ENCODE data around the gene DHX15.

The DHX15 gene

GRCh38 chr4:24564488-24564887, 19.9 kb downstream of the DHX15 start:
- no peaks in the 10 kb centered on the region for H3K9me2 ChIP-seq (replicated peaks; ENCODE audit: low read depth, low read length)
- TF ChIP-seq CTCF (conservative IDR thresholded peaks at IDR 0.05; ENCODE audit: low read length) (no peak), EZH2phosphoT487 (IDR thresholded peaks at IDR 0.05; ENCODE audit: borderline replicate concordance) (no peak)
- H3K9me3 ChIP-seq (ENCODE audit: insufficient read depth, low read depth, low read length), result 0 out of 2 replicates have a peak, but pooled peaks cover 3% of the 10 kb centered on the region
- no peak overlapping the region for H3K4me3 ChIP-seq (ENCODE audit: low read length, poor library complexity, severe bottlenecking)
- H3F3A ChIP-seq (ENCODE audit: low read depth), result no peaks in the 10 kb centered on the region; the same call in 1 of the 2 replicates
- H4K20me1 ChIP-seq (ENCODE audit: insufficient read depth, low read length, poor library complexity, severe bottlenecking), result peaks cover 98% of the 10 kb centered on the region
- H3K36me3 ChIP-seq (ENCODE audit: insufficient read depth, low read length), result peaks cover 82% of the 10 kb centered on the region
- H3K79me2 ChIP-seq (ENCODE audit: insufficient read depth, low read length), result peaks cover 99% of the 10 kb centered on the region
- H2AFZ ChIP-seq (ENCODE audit: low read length), result no peak overlapping the region
- no peaks in the 10 kb centered on the region for H3K27me3 ChIP-seq (ENCODE audit: insufficient read depth, low read length, poor library complexity, severe bottlenecking)
- H3K9ac ChIP-seq (ENCODE audit: low read depth, low read length, poor library complexity, severe bottlenecking), result no peak overlapping the region
- peaks cover 27% of the 10 kb centered on the region for H3K4me1 ChIP-seq (ENCODE audit: insufficient read depth, low read length, poor library complexity, severe bottlenecking)
- H3K4me2 ChIP-seq (ENCODE audit: low read depth, low read length, poor library complexity, severe bottlenecking), result peak overlapping the region; percentile 19

GRCh38 chr4:24561438-24562139, 22.8 kb downstream of the DHX15 start:
- Histone ChIP-seq H3K9ac (ENCODE audit: low read depth, low read length, poor library complexity, severe bottlenecking) (no peak overlapping the region), H3F3A (ENCODE audit: low read depth) (peaks cover 3% of the 10 kb centered on the region), H3K27me3 (ENCODE audit: insufficient read depth, low read length, poor library complexity, severe bottlenecking) (no peaks in the 10 kb centered on the region), H2AFZ (ENCODE audit: low read length) (no peak overlapping the region), H3K4me1 (ENCODE audit: insufficient read depth, low read length, poor library complexity, severe bottlenecking) (peaks cover 24% of the 10 kb centered on the region), H3K9me2 (replicated peaks; ENCODE audit: low read depth, low read length) (no peaks in the 10 kb centered on the region), H3K79me2 (ENCODE audit: insufficient read depth, low read length) (peaks cover 99% of the 10 kb centered on the region), H4K20me1 (ENCODE audit: insufficient read depth, low read length, poor library complexity, severe bottlenecking) (peaks cover 99% of the 10 kb centered on the region), H3K4me3 (ENCODE audit: low read length, poor library complexity, severe bottlenecking) (no peak overlapping the region), H3K4me2 (ENCODE audit: low read depth, low read length, poor library complexity, severe bottlenecking) (no peak overlapping the region), H3K36me3 (ENCODE audit: insufficient read depth, low read length) (peaks cover 81% of the 10 kb centered on the region), H3K9me3 (ENCODE audit: insufficient read depth, low read depth, low read length) (0 out of 2 replicates have a peak, but pooled peaks cover 3% of the 10 kb centered on the region)
- TF ChIP-seq EZH2phosphoT487 (IDR thresholded peaks at IDR 0.05; ENCODE audit: borderline replicate concordance) (no peak), CTCF (conservative IDR thresholded peaks at IDR 0.05; ENCODE audit: low read length) (no peak)

DNA sequence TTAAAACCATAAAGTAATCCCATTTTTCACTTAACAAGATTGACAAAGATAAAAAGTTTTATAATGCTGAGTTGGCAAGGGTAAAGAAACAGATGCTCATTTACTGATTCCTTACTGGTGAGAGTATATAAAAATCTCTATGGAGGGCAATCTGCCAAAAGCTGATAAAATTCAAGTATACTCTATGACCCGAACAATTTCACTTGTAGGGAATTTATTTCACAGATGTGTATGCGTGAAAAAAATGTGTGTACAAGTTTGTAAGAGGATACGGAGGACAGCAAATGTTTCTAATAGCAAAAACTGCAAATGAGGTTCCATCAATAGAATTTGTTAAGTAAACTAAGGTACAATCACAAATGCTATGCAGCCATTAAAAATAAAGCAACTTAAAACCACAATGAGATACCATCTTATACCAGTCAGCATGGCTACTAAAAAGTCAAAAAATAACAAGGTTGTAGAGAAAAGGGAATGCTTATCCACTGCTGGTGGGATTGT, 23.4 kb downstream of the DHX15 start:
- no peak for TF ChIP-seq EZH2phosphoT487 (IDR thresholded peaks at IDR 0.05; ENCODE audit: borderline replicate concordance)
- no peak for TF ChIP-seq CTCF (conservative IDR thresholded peaks at IDR 0.05; ENCODE audit: low read length)
- Histone ChIP-seq H3K9ac (ENCODE audit: low read depth, low read length, poor library complexity, severe bottlenecking) (no peak overlapping the region), H4K20me1 (ENCODE audit: insufficient read depth, low read length, poor library complexity, severe bottlenecking) (peaks cover 99% of the 10 kb centered on the region), H3K36me3 (ENCODE audit: insufficient read depth, low read length) (peaks cover 81% of the 10 kb centered on the region), H2AFZ (ENCODE audit: low read length) (no peak overlapping the region), H3K27me3 (ENCODE audit: insufficient read depth, low read length, poor library complexity, severe bottlenecking) (no peaks in the 10 kb centered on the region), H3K79me2 (ENCODE audit: insufficient read depth, low read length) (peaks cover 99% of the 10 kb centered on the region), H3K4me3 (ENCODE audit: low read length, poor library complexity, severe bottlenecking) (no peak overlapping the region), H3K9me2 (replicated peaks; ENCODE audit: low read depth, low read length) (no peaks in the 10 kb centered on the region), H3F3A (ENCODE audit: low read depth) (peaks cover 3% of the 10 kb centered on the region), H3K4me2 (ENCODE audit: low read depth, low read length, poor library complexity, severe bottlenecking) (peak overlapping the region; percentile 35), H3K4me1 (ENCODE audit: insufficient read depth, low read length, poor library complexity, severe bottlenecking) (peaks cover 24% of the 10 kb centered on the region), H3K9me3 (ENCODE audit: insufficient read depth, low read depth, low read length) (0 out of 2 replicates have a peak, but pooled peaks cover 3% of the 10 kb centered on the region)

Data from Loucy (cell line).